GM08714 (cell line): Measurements from ENCODE around the gene LIMCH1.
"Not testable (repeated sequence)": the region's sequence is repeated elsewhere in the genome, so short reads cannot be mapped to it uniquely, and the experiment has no call there.

Source experiments
- H3K4me3 ChIP-seq: fragments of 200-500 bp; sonication (Bioruptor generic); 2 replicates; pipeline ENCODE4 v1.5.1; 2014; ENCODE audit warnings: mild to moderate bottlenecking, low read length, inconsistent platforms
- ZNF274 ChIP-seq: IDR thresholded peaks from 2 replicates; pipeline ENCODE4 v1.6.1; 2012; ENCODE audit warnings: mild to moderate bottlenecking, low read depth, low read length

The LIMCH1 gene

DNA sequence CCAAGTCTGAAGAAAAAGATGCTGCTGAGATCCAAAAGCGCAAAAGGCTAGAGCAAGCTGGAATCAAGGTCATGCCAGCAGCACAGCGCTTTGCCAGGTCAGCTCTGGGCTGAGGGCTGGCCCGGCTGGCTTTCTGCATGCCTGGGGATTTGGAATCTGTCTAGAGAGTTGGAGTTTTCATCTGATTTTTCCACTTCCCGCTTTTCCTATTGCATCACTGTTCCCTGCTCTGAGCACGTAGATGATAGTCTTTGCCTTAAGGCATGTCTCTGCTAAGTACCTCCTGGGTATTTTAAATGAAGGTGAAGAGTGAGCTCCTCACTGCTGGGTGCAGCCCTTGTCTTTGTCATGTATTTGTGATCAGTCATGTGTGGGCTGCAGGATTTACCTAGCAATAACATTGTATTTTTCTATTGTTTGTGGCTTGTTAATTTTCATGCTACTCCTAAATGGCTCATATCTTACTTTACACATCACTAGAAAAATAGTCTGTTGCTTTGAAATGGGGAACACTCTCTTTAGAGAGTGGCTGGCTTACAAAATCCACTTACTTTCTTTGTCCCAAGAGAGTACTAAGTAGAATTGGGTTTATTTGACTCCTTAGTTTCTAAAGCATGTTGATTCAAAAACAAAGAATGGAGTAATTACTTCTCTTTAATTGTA, 82.8 kb downstream of the LIMCH1 start:
- no peak for TF ChIP-seq ZNF274
- H3K4me3 ChIP-seq: no peak overlapping the region

- no peak overlapping the region for H3K4me3 ChIP-seq
- no peak for TF ChIP-seq ZNF274
Observed at GRCh38 chr4:41622787-41623186, 84.8 kb downstream of the LIMCH1 start.

DNA sequence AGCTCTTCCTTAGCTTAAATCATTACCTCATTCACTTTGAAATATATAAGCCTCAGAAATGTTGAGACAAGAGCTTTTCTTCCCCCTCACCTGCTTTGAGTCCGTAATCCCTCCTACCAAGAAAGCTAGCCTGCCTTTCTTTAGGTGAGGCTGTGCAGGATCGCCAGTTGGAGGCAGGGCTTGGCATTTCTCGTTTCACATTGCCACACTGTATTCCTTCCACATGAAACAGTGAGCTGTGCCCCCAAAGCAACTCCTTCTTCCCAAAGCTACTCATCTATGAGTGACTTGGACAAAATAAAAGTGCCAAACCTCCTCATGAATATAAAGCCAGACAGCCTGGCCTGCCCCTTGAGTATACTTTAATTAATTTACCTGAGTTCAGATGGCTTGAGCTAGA, 86.8 kb downstream of the LIMCH1 start:
- H3K4me3 ChIP-seq: no peak overlapping the region
- no peak for TF ChIP-seq ZNF274

DNA sequence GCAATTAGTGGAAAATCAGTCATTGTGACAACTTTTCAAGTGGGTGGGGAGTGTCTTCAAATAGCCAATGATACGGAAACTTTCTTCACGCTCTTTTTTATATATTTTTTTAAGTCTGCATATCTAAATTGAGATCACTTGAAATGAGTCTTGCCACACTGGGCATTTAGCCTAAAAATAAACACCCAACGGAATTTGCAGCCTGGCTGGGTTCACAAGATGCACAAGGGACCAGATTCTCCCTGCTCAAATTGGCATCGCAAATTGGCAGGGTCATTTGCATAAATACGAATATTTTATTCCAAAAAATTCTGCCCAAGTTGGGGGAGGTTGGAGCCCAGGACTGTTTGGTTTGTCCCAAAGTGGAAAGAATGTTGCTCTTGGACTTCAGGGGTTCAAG, 87.6 kb downstream of the LIMCH1 start:
- H3K4me3 ChIP-seq: no peak overlapping the region
- no peak for TF ChIP-seq ZNF274

DNA sequence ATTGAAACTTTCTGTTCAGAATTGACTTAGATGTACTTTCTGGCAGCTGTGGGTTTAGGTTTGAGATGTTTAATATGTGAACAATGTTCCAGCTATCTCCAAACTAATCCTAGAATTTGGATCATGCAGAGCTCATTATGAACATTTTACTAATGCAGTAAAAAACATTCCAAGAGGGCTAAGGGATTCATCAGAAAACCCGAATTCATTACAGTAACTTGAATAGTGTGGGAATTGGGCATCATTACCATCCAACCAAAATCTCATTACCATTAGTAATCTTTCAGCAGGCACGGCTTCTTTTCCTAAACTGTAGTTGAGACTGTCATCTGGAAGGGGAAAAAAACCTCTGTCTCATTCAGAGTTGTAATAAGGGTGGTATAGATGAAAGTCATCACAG, 91.0 kb downstream of the LIMCH1 start:
- no peak for TF ChIP-seq ZNF274
- H3K4me3 ChIP-seq: no peak overlapping the region

DNA sequence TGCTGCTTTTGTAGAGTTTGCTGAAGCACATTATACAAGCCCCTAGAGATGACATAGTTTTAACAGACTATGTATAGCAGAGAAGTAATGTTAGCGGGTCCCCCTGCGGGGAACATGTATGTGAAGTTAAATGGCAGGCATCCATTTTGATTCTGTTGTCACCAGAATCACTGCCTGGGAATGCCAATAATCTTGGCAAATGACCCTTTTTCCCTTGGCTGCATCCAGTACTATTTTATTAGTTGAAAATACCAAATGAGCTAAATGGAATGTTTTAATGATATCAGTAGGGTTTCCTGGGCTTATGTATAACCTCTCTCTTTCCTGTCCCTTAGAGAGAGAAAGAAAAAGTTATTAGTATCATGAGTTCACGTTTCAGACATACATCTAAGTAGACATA, 93.6 kb downstream of the LIMCH1 start:
- no peak overlapping the region for H3K4me3 ChIP-seq
- no peak for TF ChIP-seq ZNF274

- TF ChIP-seq ZNF274: no peak
- no peak overlapping the region for H3K4me3 ChIP-seq
Observed at GRCh38 chr4:41632481-41633073, 94.6 kb downstream of the LIMCH1 start.

DNA sequence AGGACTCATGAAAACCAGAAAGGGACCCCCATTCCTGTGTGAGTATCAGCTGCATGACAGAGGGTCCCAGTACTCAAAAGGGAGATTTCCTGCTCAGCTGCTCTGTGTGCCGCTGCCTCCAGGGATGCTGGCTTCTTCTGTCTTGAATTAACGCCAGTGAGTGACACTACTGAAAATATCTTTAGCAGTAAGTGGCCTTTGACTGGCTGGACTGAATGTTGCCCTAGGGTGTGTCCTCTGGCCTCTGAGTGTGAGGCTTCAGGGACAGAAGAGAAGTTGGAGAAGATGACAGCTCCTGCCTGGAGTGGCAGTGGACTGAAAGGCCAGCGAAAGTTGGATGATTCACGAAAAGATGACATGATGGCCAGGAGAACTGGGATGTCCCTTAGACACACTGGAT, 95.4 kb downstream of the LIMCH1 start:
- H3K4me3 ChIP-seq: no peak overlapping the region
- no peak for TF ChIP-seq ZNF274

DNA sequence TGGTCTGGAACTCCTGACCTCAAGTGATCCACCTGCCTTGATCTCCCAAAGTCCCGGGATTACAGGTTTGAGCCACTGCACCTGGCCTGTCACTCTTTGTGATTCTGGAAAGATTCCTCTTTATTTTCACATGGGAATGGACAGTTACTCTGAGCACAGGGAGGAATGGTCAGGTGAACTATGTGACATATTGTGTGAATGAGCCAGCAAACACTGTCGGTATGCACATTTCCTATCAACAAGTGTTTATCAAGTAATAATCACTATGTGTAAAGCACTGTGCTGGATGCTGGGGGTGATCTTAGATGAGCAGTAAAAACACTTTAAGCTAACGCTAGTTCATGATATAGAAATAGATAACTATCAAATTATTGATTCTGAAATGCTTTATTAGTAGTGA, 97.5 kb downstream of the LIMCH1 start:
- H3K4me3 ChIP-seq: no peak overlapping the region
- no peak for TF ChIP-seq ZNF274

DNA sequence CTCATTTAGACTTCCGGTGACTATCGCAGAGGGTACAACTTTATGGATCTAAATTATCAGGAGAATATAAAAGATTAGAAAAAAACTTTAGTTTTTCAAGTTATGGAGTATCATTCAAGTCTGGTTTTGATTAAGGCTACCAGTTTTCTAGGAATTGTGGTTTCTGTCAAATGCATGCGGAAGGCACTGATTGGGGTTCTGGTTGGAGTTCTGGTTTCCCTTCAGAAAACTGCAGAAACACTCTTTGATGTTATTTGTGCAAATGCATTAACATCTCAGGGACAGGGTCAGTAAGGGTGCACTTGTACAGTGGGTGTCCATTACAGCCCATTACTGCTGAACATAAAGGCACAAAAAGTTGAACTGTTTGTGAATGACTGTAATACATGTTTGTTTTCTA, 100.2 kb downstream of the LIMCH1 start:
- no peak overlapping the region for H3K4me3 ChIP-seq
- TF ChIP-seq ZNF274: no peak

DNA sequence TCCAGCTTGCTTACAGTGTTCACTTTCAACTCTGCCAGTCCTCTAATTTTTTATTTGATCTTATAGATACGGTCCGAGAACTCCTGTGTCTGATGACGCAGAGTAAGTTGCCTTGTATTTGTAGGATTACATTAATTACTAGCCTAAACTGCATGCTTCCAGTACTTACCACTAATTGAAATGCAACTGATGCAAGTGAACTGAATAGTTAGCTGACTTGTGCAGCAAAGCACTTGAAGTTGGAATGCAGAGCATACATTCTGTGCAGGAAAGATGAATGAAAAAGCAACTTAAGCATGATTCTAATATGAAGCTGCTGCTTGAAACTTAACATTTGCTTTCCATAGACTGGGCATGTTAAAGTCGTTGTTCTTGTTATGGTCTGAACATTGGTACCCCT, 100.9 kb downstream of the LIMCH1 start:
- H3K4me3 ChIP-seq: no peak overlapping the region
- TF ChIP-seq ZNF274: no peak

DNA sequence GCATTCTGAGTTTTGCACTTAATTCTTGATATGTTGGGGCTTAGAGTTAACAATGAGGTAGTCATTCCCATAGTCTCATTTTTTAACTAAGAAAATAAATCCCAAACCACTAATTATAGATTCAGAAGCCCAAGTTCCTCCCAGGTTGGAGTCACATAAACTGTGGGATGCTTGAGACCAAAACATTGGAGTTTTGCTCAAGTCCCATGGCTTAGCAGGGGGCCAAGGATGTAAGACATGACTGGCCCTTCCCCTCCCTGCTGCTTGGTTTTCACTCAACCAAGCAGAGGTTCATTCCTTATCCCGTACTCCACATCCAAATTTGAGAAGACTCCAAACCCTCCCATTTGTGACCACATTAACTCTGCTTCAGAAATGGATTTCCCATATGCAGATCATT, 101.3 kb downstream of the LIMCH1 start:
- no peak overlapping the region for H3K4me3 ChIP-seq
- TF ChIP-seq ZNF274: no peak

GRCh38 chr4:41640906-41641305, 102.9 kb downstream of the LIMCH1 start:
- H3K4me3 ChIP-seq: no peak overlapping the region
- no peak for TF ChIP-seq ZNF274

DNA sequence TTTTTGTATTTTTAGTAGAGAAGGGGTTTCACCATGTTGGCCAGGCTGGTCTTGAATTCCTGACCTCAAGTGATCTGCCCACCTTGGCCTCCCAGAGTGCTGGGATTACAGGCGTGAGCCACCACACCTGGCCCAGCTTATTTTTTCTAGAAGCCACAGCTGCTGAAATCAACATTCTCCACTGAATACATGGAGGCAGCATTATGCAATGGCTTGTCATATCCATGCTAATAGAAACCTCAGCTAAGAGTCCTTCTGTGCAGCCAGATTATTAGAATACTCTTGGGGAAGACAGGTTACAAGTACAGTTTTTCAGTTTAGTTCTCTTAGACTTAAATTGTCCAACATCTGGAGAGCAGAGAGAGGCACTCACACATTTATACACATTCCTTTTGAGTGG, 104.8 kb downstream of the LIMCH1 start:
- not testable (repeated sequence) for H3K4me3 ChIP-seq

- H3K4me3 ChIP-seq: no peak overlapping the region
- no peak for TF ChIP-seq ZNF274
Observed at GRCh38 chr4:41643331-41643730, 105.4 kb downstream of the LIMCH1 start.
